PFSK-1 (cell line): ENCODE results near the gene ABCC8.

Experiments
- FOXP2 ChIP-seq: optimal IDR thresholded peaks from 2 replicates; pipeline ENCODE3; 2011; ENCODE audit warnings: borderline replicate concordance, control low read depth, inconsistent platforms; ENCODE audit not compliant: insufficient read depth; ENCODE audit errors: extremely low read length, extremely low read depth
- POLR2AphosphoS5 ChIP-seq: IDR thresholded peaks from 2 replicates; pipeline ENCODE4 v1.6.1; 2012; ENCODE audit warnings: low read depth, mild to moderate bottlenecking, control low read depth, low read length, moderate library complexity
- SIN3A ChIP-seq: IDR thresholded peaks from 2 replicates; pipeline ENCODE4 v1.6.1; 2012; ENCODE audit warnings: mild to moderate bottlenecking, low read length, moderate library complexity, borderline replicate concordance; ENCODE audit not compliant: insufficient read depth
- TAF1 ChIP-seq: IDR thresholded peaks from 2 replicates; pipeline ENCODE4 v1.6.1; 2012; ENCODE audit warnings: low read length, control low read depth, borderline replicate concordance; ENCODE audit not compliant: insufficient read depth
- TF ChIP-seq, protein P1 (sequence below), 2 experiments: IDR thresholded peaks; 2 replicates each; pipeline versions ENCODE4 v1.6.1 to v1.8.0; 2011 to 2012; ENCODE audit warnings: low read depth in 2 of 2, low read length in 2 of 2, control low read depth in 1 of 2, inconsistent platforms in 1 of 2, mild to moderate bottlenecking in 1 of 2, moderate library complexity in 1 of 2; ENCODE audit not compliant: insufficient read depth in 1 of 2

The ABCC8 gene

GRCh38 chr11:17393472-17393871 lies 83.2 kb downstream of the ABCC8 start:
- TF ChIP-seq SIN3A: no peak
- no peak for TF ChIP-seq FOXP2
- TF ChIP-seq POLR2AphosphoS5: no peak
- no peak for TF ChIP-seq TAF1
- TF ChIP-seq, protein P1, sequence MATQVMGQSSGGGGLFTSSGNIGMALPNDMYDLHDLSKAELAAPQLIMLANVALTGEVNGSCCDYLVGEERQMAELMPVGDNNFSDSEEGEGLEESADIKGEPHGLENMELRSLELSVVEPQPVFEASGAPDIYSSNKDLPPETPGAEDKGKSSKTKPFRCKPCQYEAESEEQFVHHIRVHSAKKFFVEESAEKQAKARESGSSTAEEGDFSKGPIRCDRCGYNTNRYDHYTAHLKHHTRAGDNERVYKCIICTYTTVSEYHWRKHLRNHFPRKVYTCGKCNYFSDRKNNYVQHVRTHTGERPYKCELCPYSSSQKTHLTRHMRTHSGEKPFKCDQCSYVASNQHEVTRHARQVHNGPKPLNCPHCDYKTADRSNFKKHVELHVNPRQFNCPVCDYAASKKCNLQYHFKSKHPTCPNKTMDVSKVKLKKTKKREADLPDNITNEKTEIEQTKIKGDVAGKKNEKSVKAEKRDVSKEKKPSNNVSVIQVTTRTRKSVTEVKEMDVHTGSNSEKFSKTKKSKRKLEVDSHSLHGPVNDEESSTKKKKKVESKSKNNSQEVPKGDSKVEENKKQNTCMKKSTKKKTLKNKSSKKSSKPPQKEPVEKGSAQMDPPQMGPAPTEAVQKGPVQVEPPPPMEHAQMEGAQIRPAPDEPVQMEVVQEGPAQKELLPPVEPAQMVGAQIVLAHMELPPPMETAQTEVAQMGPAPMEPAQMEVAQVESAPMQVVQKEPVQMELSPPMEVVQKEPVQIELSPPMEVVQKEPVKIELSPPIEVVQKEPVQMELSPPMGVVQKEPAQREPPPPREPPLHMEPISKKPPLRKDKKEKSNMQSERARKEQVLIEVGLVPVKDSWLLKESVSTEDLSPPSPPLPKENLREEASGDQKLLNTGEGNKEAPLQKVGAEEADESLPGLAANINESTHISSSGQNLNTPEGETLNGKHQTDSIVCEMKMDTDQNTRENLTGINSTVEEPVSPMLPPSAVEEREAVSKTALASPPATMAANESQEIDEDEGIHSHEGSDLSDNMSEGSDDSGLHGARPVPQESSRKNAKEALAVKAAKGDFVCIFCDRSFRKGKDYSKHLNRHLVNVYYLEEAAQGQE (IDR thresholded peaks at IDR 0.05; ENCODE audit: insufficient read depth in 1 of 2, low read depth in 2 of 2, low read length in 2 of 2): no peak

DNA sequence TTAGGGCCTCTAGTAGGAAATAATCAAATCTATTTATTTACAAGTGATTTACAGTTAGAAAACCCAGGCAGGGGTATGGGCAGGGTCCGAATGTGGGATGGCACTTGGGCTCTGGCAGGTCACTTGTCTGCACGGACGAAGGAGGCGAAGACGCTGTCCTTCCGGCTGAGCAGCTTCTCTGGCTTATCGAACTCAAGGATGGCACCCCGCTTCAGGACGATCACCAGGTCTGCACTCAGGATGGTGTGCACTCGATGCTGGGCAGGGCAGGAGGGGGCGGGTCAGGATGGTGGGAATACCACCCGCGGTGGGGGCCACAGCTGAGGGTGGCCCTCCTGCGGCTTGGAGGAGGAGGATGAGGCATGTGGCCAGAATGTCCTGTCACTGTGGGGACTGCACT lies 83.8 kb downstream of the ABCC8 start:
- TF ChIP-seq POLR2AphosphoS5: no peak
- TF ChIP-seq TAF1: no peak
- TF ChIP-seq FOXP2: no peak
- no peak for TF ChIP-seq SIN3A
- TF ChIP-seq, protein P1 (IDR thresholded peaks at IDR 0.05; ENCODE audit: insufficient read depth in 1 of 2, low read depth in 2 of 2, low read length in 2 of 2): no peak

DNA sequence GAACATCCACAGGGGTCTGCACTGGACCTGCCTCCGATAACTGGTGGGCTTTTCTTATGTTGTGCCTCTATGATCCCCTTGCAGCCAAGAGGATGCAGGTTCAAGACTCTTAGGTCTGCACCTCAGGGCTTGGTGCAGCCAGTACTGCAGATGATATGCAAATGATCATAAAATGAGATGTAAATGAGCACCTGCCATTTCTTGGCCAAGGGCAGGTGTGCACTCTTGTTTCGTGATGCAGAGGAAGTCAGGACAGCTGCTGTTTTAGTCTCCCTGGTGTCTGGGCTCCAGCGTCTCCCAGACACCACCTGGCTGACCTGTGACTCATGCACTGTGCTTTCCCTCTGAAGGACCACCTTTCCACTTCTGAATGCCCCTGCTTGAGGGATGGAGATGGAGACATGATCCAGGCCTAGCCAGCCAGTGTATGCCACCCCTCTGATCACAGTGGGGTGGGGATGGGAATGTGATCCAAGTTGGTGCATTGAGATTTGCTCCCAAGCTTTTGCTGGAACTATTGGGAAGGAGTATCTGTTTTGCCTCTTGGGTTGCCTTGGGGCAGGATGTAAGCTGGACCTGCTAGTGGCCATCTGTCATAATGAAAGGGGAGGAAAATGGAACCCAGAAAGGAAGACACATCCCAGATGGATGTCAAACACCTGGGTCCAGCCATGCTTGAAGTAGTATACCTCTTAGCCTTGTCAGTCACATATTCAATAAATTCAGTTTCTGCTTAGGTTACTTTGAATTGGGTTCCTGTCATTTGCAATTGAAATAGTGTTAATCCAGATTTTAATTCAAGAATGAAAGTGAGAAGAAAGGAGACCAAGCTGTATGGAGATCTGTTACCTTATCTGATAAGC lies 84.9 kb downstream of the ABCC8 start:
- no peak for TF ChIP-seq SIN3A
- no peak for TF ChIP-seq FOXP2
- TF ChIP-seq, protein P1 (IDR thresholded peaks at IDR 0.05; ENCODE audit: insufficient read depth in 1 of 2, low read depth in 2 of 2, low read length in 2 of 2): no peak
- TF ChIP-seq POLR2AphosphoS5: no peak
- no peak for TF ChIP-seq TAF1

DNA sequence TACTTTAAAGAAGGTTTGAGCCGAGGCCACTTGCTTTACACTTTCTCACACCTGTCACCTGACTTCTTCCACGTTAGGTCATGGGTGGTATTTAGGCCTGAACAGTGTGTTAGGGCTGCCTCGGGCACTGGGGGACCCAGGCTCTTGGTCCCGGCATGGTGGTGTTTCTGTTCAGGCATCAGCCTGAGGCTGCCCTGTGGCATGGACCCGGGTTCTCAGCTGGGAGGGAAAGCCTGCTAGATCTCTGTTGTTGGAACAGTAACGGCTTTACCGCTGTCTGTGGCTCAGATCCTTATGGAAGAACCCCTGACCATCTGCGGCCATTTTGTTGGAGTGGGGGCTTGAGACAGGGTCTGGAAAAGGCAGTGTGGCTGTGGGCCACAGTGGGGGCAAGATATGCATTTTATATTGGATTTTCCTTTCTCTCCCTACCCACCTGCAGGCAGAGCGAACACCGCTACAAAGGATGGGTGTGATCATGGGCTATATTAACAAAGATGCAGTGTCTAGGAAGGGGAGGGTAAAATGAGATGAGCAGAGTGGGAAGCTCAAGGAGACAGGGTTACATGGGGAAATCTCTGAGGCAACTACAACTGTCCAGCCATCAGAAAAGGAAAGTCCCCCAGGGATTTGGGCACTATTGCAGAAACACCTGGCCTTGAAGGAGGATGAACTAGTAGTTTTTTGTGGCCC lies 86.5 kb downstream of the ABCC8 start:
- TF ChIP-seq SIN3A: no peak
- TF ChIP-seq POLR2AphosphoS5: no peak
- TF ChIP-seq TAF1: no peak
- TF ChIP-seq, protein P1 (IDR thresholded peaks at IDR 0.05; ENCODE audit: insufficient read depth in 1 of 2, low read depth in 2 of 2, low read length in 2 of 2): no peak
- no peak for TF ChIP-seq FOXP2
